Activated CD4-positive, alpha-beta memory T cell treated with anti-CD3 and anti-CD28 coated beads for 36 hours (primary cell): ENCODE data around the gene FAM53B. TPM values are rescaled to one million over a fixed set of nuclear protein-coding genes. Genes with fewer than 3 reads are reported as not detected.

Experiments used
- CTCF ChIA-PET: fragments of 350-600 bp; sonication (Branson Sonifier 250); formaldehyde crosslinking; loops from one replicate; lab custom pipeline; 2021; ENCODE audit warnings: antibody characterized with exemption, inconsistent platforms; lab: Charles Lee
- POLR2A ChIA-PET: fragments of 350-600 bp; sonication (Branson Sonifier 250); formaldehyde crosslinking; loops from one replicate; lab custom pipeline; 2021; ENCODE audit warnings: antibody characterized with exemption; lab: Charles Lee
- DNase-seq: peaks from one replicate; pipeline ENCODE4 v3.0.0-alpha.2; 2020
- H3K27ac Mint-ChIP-seq: one replicate; pipeline ENCODE4 v1.8.0; 2021; ENCODE audit warnings: mixed read lengths
- H3K27me3 Mint-ChIP-seq: one replicate; pipeline ENCODE4 v1.8.0; 2021; ENCODE audit warnings: mixed read lengths
- H3K36me3 Mint-ChIP-seq: one replicate; pipeline ENCODE4 v1.8.0; 2021; ENCODE audit warnings: mixed read lengths
- H3K4me1 Mint-ChIP-seq: one replicate; pipeline ENCODE4 v1.8.0; 2021; ENCODE audit warnings: low read depth, mixed read lengths
- H3K4me3 Mint-ChIP-seq: one replicate; pipeline ENCODE4 v1.8.0; 2021; ENCODE audit warnings: mild to moderate bottlenecking, mixed read lengths
- H3K9me3 Mint-ChIP-seq: one replicate; pipeline ENCODE4 v1.8.0; 2021; ENCODE audit warnings: mixed read lengths
- intact Hi-C: fragments of 100-400 bp; cut with micrococcal nuclease; formaldehyde crosslinking; loops from one replicate; pipeline ENCODE4 v1.15.1; 2023
- total RNA-seq, 2 experiments: library from RNA; stranded (reverse); gene quantifications; one replicate each; pipeline ENCODE4 v1.2.3, GENCODE V29; 2021

Gene FAM53B
- total RNA-seq, 2 experiments from 2014 or later = 25.3 to 25.5 TPM

DNA sequence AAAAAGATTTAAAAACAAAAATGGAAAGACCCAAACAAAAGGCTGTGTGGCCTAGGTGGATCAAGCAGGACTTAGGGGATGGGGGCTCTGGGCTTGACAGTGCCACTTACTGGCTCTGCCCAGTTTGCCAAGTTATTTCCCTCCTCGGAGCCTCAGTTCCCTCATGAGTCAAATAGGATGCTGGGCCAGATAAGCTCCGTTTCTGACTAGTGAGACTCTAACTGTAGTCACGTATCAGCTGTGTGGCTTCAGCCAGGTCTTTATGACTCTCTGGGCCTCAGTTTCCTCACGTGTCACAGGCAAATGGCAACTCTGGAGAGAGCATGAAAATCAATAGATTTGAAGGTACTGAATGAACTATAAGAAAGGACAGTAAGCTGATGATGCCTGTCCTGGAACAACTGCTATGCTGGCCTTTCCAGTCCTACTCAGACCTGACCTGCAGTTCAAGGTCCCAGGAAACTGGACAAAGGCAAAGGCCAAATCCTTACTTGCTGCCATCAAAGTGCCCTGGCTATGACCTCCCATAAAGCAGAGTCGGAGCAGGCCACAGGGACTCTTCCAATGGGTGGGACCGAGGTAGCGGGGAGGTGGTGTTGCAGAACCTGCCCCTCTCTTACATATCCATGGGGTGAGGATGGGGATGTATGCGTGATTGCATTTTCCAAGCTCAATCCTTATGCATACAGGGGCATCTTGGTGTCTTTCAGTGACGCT is 27.0 kb downstream of the FAM53B start:
- DNase-seq = peak; percentile 45
- peaks cover 18% of the 10 kb centered on the region for H3K36me3 Mint-ChIP-seq
- H3K27ac Mint-ChIP-seq = peak overlapping the region; percentile 96
- peak overlapping the region; percentile 74 for H3K4me3 Mint-ChIP-seq
- intact Hi-C loops = no loop called here
- ChIA-PET POLR2A (interaction anchor here (0.6 to 8.0 kb wide), 16 partner anchors 8 to 105 kb away, joined by 3 to 155 read pairs (median 14); partner anchors contain the start of gene ABRAXAS2), CTCF (interaction anchor here (0.7 to 7.2 kb wide), 16 partner anchors 9 to 102 kb away, joined by 3 to 127 read pairs (median 15); no protein-coding TSS in a partner anchor)
- peaks cover 92% of the 10 kb centered on the region for H3K4me1 Mint-ChIP-seq
- no peaks in the 10 kb centered on the region for H3K9me3 Mint-ChIP-seq
- H3K27me3 Mint-ChIP-seq = no peaks in the 10 kb centered on the region

DNA sequence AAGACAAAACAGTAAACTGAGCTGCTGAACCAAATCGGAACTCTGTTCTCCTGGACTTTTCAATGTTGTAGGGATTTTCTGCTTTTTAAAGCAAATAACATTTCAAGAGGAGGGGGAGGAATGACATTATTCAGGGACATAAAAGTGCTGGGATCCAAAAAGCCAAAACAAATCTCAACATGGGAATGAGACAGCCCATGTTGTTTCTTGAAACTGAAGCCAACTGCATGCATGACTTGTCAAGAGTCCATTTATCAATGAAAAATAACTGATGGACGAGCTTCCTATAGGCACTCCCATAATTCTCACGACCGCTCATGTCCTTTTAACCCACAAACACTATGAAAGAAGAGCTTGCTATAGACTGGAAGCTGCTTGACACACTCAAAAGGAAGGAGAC is 27.8 kb downstream of the FAM53B start:
- peaks cover 17% of the 10 kb centered on the region for H3K36me3 Mint-ChIP-seq
- intact Hi-C loops = no loop called here
- peak overlapping the region; percentile 96 for H3K27ac Mint-ChIP-seq
- POLR2A ChIA-PET = interaction anchor here (1.1 to 8.0 kb wide), 8 partner anchors 10 to 68 kb away, joined by 6 to 155 read pairs (median 35); no protein-coding TSS in a partner anchor
- no peaks in the 10 kb centered on the region for H3K27me3 Mint-ChIP-seq
- H3K4me3 Mint-ChIP-seq = peak overlapping the region; percentile 74
- no peaks in the 10 kb centered on the region for H3K9me3 Mint-ChIP-seq
- H3K4me1 Mint-ChIP-seq = peaks cover 85% of the 10 kb centered on the region
- DNase-seq = no peak
- CTCF ChIA-PET = interaction anchor here (0.8 to 7.2 kb wide), 9 partner anchors 8 to 27 kb away, joined by 3 to 127 read pairs (median 37); no protein-coding TSS in a partner anchor

DNA sequence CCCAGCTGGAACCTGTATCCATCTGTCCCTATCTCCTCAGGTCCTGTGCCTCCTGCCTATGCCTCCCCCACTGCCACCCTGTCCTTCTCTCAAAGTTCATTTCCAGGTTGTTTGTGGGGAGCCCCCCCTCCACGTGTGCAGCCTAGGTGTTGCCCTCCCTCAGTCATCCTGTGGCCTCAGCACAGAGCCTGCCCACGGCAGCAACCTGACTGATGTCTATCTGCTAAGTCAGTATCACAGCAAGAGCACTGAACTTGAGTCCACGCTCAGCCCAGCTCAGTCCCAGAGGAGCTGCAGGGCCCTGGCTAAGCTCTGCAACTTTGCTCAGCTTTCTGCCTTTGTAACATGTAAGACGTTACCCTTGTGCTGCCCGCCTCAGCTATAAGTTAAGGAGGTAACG is 28.7 kb downstream of the FAM53B start:
- Mint-ChIP-seq H3K4me1 (peaks cover 84% of the 10 kb centered on the region), H3K4me3 (no peak overlapping the region), H3K27me3 (no peaks in the 10 kb centered on the region), H3K36me3 (peaks cover 11% of the 10 kb centered on the region), H3K9me3 (no peaks in the 10 kb centered on the region), H3K27ac (peak overlapping the region; percentile 96)
- DNase-seq = peak; percentile 52
- intact Hi-C loops = no loop called here
- ChIA-PET POLR2A (interaction anchor here (2.4 to 8.0 kb wide), 5 partner anchors 15 to 27 kb away, joined by 6 to 155 read pairs (median 88); no protein-coding TSS in a partner anchor), CTCF (interaction anchor here (0.7 to 7.2 kb wide), 9 partner anchors 10 to 185 kb away, joined by 3 to 127 read pairs (median 4); no protein-coding TSS in a partner anchor)

DNA sequence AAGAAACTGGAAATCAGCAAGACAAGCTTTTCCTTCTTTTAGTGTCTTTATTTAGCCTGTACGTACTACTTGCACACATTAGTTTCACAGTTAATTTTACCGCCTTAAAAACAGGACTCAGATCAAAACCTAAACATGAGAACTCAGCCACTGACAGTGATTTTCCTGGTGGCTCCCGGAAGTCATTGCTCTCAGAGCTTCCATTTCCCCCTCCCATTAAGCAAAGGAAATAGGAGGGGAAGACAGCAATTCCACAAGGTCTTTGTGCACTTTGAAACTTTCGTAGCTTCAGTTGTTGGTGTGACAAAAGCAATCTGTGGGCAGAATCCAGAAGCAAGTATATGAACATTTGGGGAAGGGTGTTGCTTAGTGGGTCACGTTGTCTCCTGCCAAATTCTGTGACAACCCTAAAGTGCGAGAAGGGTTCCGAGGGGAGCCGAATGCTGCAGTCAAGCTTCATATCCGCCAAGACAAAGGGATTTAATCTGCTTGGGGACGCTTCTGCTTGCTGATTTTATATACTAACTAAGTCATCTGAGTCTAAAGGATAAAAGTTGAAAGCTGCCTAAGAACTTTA is 30.4 kb downstream of the FAM53B start:
- no peak for DNase-seq
- POLR2A ChIA-PET = interaction anchor here (1.4 to 8.0 kb wide), 3 partner anchors 13 to 25 kb away, joined by 3 to 155 read pairs (median 6); no protein-coding TSS in a partner anchor
- H3K27me3 Mint-ChIP-seq = no peaks in the 10 kb centered on the region

DNA sequence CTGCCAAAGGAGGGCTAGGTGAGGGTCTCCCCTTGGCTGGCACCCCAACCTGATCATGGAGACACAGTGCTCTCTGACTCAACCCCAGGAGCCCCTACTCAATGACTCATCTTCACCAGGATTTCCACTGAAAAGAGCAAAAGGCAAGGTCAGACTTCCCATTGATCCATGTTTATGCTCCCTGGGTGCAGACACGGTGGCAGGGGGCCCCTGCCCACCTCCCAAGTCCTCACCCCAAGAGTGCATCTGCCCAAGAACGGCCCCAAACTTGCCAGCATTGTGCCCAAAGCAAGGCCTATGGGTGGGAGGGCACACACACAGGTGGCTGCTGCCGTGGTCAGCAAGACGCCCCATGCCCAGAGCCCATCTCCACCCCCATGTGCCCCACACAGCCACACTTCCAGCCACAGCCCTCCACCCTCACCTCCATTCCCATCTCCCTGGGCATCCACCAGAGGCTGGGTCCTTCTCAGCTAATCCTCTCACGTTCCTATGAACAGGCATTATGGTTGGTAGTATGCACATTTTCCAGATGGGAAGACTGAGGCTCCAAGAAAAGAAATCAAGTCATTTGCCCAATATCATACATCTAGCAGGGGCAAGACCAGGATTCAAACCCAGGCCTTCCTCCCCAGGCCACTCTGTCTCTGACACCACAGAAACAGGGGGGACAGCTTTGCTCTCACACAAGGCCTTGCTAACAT is 31.3 kb downstream of the FAM53B start:
- Mint-ChIP-seq H3K36me3 (peaks cover 11% of the 10 kb centered on the region), H3K27ac (peak overlapping the region; percentile 30), H3K4me3 (no peak overlapping the region), H3K9me3 (no peaks in the 10 kb centered on the region), H3K4me1 (peaks cover 88% of the 10 kb centered on the region), H3K27me3 (no peaks in the 10 kb centered on the region)
- intact Hi-C loops = no loop called here
- ChIA-PET POLR2A (interaction anchor here (1.4 to 8.0 kb wide), 3 partner anchors 12 to 24 kb away, joined by 3 to 155 read pairs (median 6); no protein-coding TSS in a partner anchor), CTCF (interaction anchor here (1.3 to 2.7 kb wide), 2 partner anchors 24 to 28 kb away, joined by 4 to 14 read pairs; no protein-coding TSS in a partner anchor)
- DNase-seq = no peak

More for the DNA sequence above, 30.4 kb downstream of the FAM53B start:
- H3K9me3 Mint-ChIP-seq = no peaks in the 10 kb centered on the region
- peaks cover 11% of the 10 kb centered on the region for H3K36me3 Mint-ChIP-seq
- no peak overlapping the region for H3K4me3 Mint-ChIP-seq
- intact Hi-C loops = no loop called here
- H3K4me1 Mint-ChIP-seq = peaks cover 88% of the 10 kb centered on the region
- peak overlapping the region; percentile 58 for H3K27ac Mint-ChIP-seq
- CTCF ChIA-PET = interaction anchor here (1.3 to 2.7 kb wide), 2 partner anchors 25 to 27 kb away, joined by 4 to 14 read pairs; no protein-coding TSS in a partner anchor

DNA sequence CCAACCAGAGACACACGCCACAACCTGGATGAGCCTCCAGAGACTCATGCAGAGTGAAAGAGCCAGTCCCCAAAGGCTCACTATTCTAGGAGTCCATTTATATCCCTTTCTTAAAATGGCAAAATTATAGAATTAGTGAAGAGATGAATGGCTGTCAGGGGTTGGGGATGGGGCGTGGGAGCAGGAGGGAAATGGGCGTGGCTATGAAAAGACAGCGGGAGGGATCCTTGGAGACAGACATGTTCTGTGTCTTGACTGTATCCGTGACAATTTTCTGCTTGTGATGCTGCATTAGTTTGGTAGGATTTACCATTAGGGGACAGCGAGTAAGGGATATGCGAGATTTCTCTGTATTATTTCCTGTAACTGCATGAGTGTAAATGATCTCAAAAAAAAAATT is 33.0 kb downstream of the FAM53B start:
- intact Hi-C loops = no loop called here
- no peak for DNase-seq
- no peak overlapping the region for H3K4me3 Mint-ChIP-seq
- ChIA-PET POLR2A (no interaction called here), CTCF (no interaction called here)
- peaks cover 8% of the 10 kb centered on the region for H3K36me3 Mint-ChIP-seq
- no peak overlapping the region for H3K27ac Mint-ChIP-seq
- no peaks in the 10 kb centered on the region for H3K27me3 Mint-ChIP-seq
- no peaks in the 10 kb centered on the region for H3K9me3 Mint-ChIP-seq
- H3K4me1 Mint-ChIP-seq = peaks cover 87% of the 10 kb centered on the region

DNA sequence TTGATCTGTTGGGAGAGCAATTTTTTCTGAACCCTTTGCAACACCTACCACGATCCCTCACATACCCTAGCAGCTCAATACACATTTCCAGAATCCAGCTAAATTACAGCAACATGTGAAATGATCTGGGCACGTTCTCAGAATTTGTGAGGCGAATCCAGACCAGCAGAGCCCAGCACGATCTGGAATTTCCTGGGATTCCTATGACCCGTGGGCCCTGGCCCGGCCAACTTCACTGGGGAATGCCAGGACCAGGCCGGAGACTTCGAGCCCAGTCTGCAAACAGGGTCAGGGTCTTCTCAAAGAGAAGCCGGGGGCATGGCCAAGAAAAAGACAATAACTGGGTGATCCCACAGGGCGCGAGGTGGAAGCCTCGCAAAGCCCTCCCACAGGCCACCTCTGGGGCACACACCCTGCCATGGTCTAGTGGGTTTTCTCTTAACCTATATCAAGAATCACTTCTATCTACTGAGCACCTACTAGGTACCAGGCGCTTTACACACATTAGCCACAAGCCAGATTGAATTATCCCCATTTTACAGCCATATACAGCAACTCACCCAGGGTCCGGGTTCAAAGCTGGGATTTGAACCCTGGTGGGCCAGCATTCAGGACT is 33.8 kb downstream of the FAM53B start:
- no peak for DNase-seq
- ChIA-PET CTCF (no interaction called here), POLR2A (no interaction called here)
- Mint-ChIP-seq H3K9me3 (no peaks in the 10 kb centered on the region), H3K27me3 (no peaks in the 10 kb centered on the region), H3K36me3 (peaks cover 12% of the 10 kb centered on the region), H3K27ac (no peak overlapping the region), H3K4me3 (no peak overlapping the region), H3K4me1 (peaks cover 87% of the 10 kb centered on the region)
- intact Hi-C loops = no loop called here

DNA sequence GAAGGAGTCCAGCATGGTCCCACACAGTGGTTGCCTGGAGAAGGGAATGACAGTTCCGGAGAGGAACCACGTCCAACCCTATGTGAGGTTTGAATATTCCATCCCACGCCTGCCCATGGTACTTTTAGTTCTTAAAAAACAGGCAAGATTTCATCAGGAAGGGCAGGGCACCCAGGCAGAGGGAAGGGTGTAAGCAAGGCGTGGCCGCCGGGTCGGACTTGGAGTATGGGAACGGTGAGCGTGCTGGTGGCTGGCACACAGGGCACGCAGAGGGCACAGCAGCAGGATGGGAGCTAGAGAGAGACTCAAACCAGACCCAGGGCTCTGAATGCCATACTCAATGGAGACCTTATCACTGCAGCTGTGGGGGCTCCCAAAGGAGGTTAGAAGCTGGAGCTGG is 34.3 kb downstream of the FAM53B start:
- no peak for DNase-seq
- Mint-ChIP-seq H3K36me3 (peaks cover 12% of the 10 kb centered on the region), H3K27me3 (no peaks in the 10 kb centered on the region), H3K4me3 (no peak overlapping the region), H3K9me3 (no peaks in the 10 kb centered on the region), H3K4me1 (peaks cover 87% of the 10 kb centered on the region), H3K27ac (peak overlapping the region; percentile 38)
- intact Hi-C loops = no loop called here
- CTCF ChIA-PET = interaction anchor here (3.0 kb wide), 1 partner anchor 8 kb away, joined by 14 read pairs; no protein-coding TSS in a partner anchor
- POLR2A ChIA-PET = interaction anchor here (1.9 kb wide), 1 partner anchor 8 kb away, joined by 5 read pairs; no protein-coding TSS in a partner anchor

DNA sequence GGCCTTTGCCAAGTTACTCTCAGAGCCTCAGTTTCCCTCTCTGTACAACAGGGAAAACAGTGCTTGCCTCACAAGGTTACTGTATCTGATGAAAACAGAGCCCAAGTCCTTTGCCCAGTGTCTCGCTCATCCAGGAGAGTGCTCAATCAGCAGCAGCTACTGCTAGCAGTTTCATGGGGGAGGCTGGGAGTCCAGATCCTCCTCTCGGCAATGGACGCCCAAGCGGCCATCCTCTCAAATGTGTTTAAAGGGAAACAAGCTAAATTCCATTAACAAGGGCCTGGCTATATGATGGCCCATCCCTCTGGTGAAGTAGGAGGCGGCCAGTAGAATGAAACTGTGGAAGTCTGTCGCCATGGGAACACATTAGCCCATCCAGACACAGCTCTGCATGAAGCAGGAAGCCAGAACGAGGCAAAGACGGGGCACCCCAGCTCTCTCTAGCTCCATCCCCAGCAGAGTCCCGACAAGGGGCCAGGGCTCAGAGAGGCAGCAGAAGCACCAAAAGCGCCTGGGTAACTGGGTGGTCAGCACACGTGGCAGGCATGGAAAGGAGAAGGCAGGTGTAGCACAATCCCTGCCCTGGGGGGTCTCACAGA is 35.2 kb downstream of the FAM53B start:
- POLR2A ChIA-PET = interaction anchor here (0.7 to 2.5 kb wide), 6 partner anchors 9 to 50 kb away, joined by 3 to 7 read pairs (median 4); no protein-coding TSS in a partner anchor
- Mint-ChIP-seq H3K27me3 (no peaks in the 10 kb centered on the region), H3K27ac (peak overlapping the region; percentile 66), H3K9me3 (no peaks in the 10 kb centered on the region), H3K4me3 (no peak overlapping the region), H3K36me3 (peaks cover 19% of the 10 kb centered on the region), H3K4me1 (peaks cover 89% of the 10 kb centered on the region)
- CTCF ChIA-PET = interaction anchor here (0.8 to 3.0 kb wide), 3 partner anchors 9 to 32 kb away, joined by 3 to 14 read pairs (median 14); no protein-coding TSS in a partner anchor
- intact Hi-C loops = no loop called here
- no peak for DNase-seq

DNA sequence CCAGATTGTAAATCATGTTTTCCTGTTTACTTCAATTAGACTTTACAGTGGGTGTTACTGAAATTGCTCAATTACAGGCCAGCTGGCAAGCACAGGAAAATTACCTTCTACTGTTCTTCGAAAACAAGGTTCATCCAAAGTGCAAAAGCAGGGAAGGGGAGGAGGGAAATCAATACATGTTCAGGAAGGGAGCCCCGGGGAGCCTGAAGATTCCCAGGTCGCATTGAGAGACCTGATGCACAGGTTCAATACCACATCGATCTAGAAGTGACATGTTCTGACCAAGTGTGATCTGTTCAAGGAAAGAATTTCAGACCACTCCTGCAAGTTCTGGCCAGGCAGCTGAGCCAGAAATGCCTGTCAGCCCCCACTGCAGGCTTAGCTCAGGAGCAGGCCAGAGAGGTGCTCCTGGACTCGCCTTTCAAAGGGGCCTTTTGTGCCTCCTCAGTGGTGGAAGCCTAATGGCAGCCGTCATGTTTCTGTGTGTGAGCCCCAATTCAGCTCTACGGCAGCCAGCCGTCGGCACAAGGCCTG is 35.9 kb downstream of the FAM53B start:
- H3K4me1 Mint-ChIP-seq = peaks cover 89% of the 10 kb centered on the region
- intact Hi-C loops = no loop called here
- H3K9me3 Mint-ChIP-seq = no peaks in the 10 kb centered on the region
- H3K4me3 Mint-ChIP-seq = no peak overlapping the region
- CTCF ChIA-PET = interaction anchor here (0.6 to 3.0 kb wide), 4 partner anchors 10 to 66 kb away, joined by 3 to 14 read pairs (median 8); no protein-coding TSS in a partner anchor
- no peaks in the 10 kb centered on the region for H3K27me3 Mint-ChIP-seq
- peak overlapping the region; percentile 74 for H3K27ac Mint-ChIP-seq
- POLR2A ChIA-PET = interaction anchor here (0.7 to 2.5 kb wide), 8 partner anchors 10 to 49 kb away, joined by 3 to 7 read pairs (median 4); no protein-coding TSS in a partner anchor
- H3K36me3 Mint-ChIP-seq = peaks cover 22% of the 10 kb centered on the region
- no peak for DNase-seq
